OCI-LY1 (cell line): Measurements from ENCODE around the gene NDUFAF2.

Experiments
- H2AFZ ChIP-seq: fragments of 200-600 bp; sonication (generic), shearing (Covaris generic); 2 replicates; pipeline ENCODE4 v1.6.0; 2014; ENCODE audit warnings: antibody characterized with exemption, mild to moderate bottlenecking, low read length
- H3F3A ChIP-seq: fragments of 200-600 bp; sonication (generic), shearing (Covaris generic); 2 replicates; pipeline ENCODE4 v1.6.0; 2014; ENCODE audit warnings: mild to moderate bottlenecking, antibody characterized with exemption, low read length, moderate library complexity; ENCODE audit not compliant: insufficient read depth
- H3K27ac ChIP-seq: fragments of 200-600 bp; sonication (generic); 2 replicates; pipeline ENCODE4 v1.5.1; 2014; ENCODE audit warnings: low read length, mixed run types, mild to moderate bottlenecking, low read depth; ENCODE audit not compliant: poor library complexity, severe bottlenecking
- H3K27me3 ChIP-seq: fragments of 200-600 bp; sonication (generic); 2 replicates; pipeline ENCODE4 v1.6.0; 2014; ENCODE audit warnings: antibody characterized with exemption, mild to moderate bottlenecking, low read length, moderate library complexity; ENCODE audit not compliant: insufficient read depth
- H3K36me3 ChIP-seq: fragments of 200-600 bp; sonication (generic); 2 replicates; pipeline ENCODE4 v1.6.1; 2014; ENCODE audit warnings: mild to moderate bottlenecking, antibody characterized with exemption, low read length, moderate library complexity, mixed read lengths; ENCODE audit not compliant: insufficient read depth
- H3K4me1 ChIP-seq: fragments of 200-600 bp; sonication (generic); 2 replicates; pipeline ENCODE4 v1.5.1; 2014; ENCODE audit warnings: mild to moderate bottlenecking, low read length, moderate library complexity; ENCODE audit not compliant: insufficient read depth, severe bottlenecking
- H3K4me2 ChIP-seq: fragments of 200-600 bp; sonication (generic), shearing (Covaris generic); 2 replicates; pipeline ENCODE4 v1.6.1; 2014; ENCODE audit warnings: low read length
- H3K4me3 ChIP-seq: fragments of 200-600 bp; sonication (generic); 2 replicates; pipeline ENCODE4 v1.5.1; 2014; ENCODE audit warnings: low read length, low read depth, mild to moderate bottlenecking, mixed read lengths; ENCODE audit not compliant: poor library complexity, severe bottlenecking
- H3K79me2 ChIP-seq: fragments of 200-600 bp; shearing (Covaris generic); 2 replicates; pipeline ENCODE4 v1.6.1; 2016; ENCODE audit warnings: mixed run types, low read length, mixed read lengths; ENCODE audit not compliant: insufficient read depth
- H3K9ac ChIP-seq: fragments of 200-600 bp; sonication (generic), shearing (Covaris generic); 2 replicates; pipeline ENCODE4 v1.6.1; 2014; ENCODE audit warnings: mild to moderate bottlenecking, low read length, mixed read lengths
- H3K9me2 ChIP-seq: fragments of 200-600 bp; sonication (generic), shearing (Covaris generic); 2 replicates; pipeline ENCODE4 v1.6.1; 2014; ENCODE audit warnings: low read depth, mild to moderate bottlenecking, low read length, mixed read lengths
- H3K9me3 ChIP-seq: fragments of 200-600 bp; shearing (Covaris generic); 2 replicates; pipeline ENCODE4 v1.6.1; 2014; ENCODE audit warnings: low read length, mixed read lengths
- H4K20me1 ChIP-seq: fragments of 200-600 bp; sonication (generic), shearing (Covaris generic); 2 replicates; pipeline ENCODE4 v1.6.0; 2016; ENCODE audit warnings: mild to moderate bottlenecking, low read length; ENCODE audit not compliant: insufficient read depth
- CTCF ChIP-seq: fragments of 200-600 bp; sonication (generic), shearing (Covaris generic); IDR thresholded peaks from 2 replicates; pipeline ENCODE4 v1.5.1; 2017; ENCODE audit warnings: mild to moderate bottlenecking, antibody characterized with exemption, low read length, moderate library complexity, mixed read lengths
- EZH2 ChIP-seq: fragments of 200-600 bp; sonication (generic), shearing (Covaris generic); IDR thresholded peaks from 2 replicates; pipeline ENCODE4 v1.8.0; 2017; ENCODE audit warnings: borderline replicate concordance, mixed run types, mild to moderate bottlenecking, antibody characterized with exemption, low read length, moderate library complexity, mixed read lengths

Gene NDUFAF2

GRCh38 chr5:61084658-61085057 is 139.7 kb downstream of the NDUFAF2 start:
- no peaks in the 10 kb centered on the region for H3K79me2 ChIP-seq
- H3K9ac ChIP-seq: no peak overlapping the region
- H3K4me1 ChIP-seq: no peaks in the 10 kb centered on the region

GRCh38 chr5:61085885-61086284 is 140.9 kb downstream of the NDUFAF2 start:
- Histone ChIP-seq H3K4me3 (no peak overlapping the region), H3K9ac (no peak overlapping the region), H3K9me3 (no peaks in the 10 kb centered on the region), H3K4me2 (no peak overlapping the region), H2AFZ (no peak overlapping the region), H3K27me3 (no peaks in the 10 kb centered on the region), H3K36me3 (no peaks in the 10 kb centered on the region), H3K27ac (no peak overlapping the region), H3F3A (no peaks in the 10 kb centered on the region), H3K79me2 (no peaks in the 10 kb centered on the region), H3K9me2 (no peaks in the 10 kb centered on the region), H3K4me1 (no peaks in the 10 kb centered on the region), H4K20me1 (no peaks in the 10 kb centered on the region)
- TF ChIP-seq EZH2 (no peak), CTCF (no peak)

More at GRCh38 chr5:61084658-61085057, 139.7 kb downstream of the NDUFAF2 start:
- Histone ChIP-seq H3K27ac (no peak overlapping the region), H3K27me3 (no peaks in the 10 kb centered on the region), H3K4me3 (no peak overlapping the region), H4K20me1 (no peaks in the 10 kb centered on the region), H3K9me3 (no peaks in the 10 kb centered on the region), H3K9me2 (no peaks in the 10 kb centered on the region), H3F3A (no peaks in the 10 kb centered on the region), H2AFZ (no peak overlapping the region), H3K36me3 (no peaks in the 10 kb centered on the region), H3K4me2 (no peak overlapping the region)
- TF ChIP-seq EZH2 (no peak), CTCF (no peak)

GRCh38 chr5:61087921-61088320 is 142.9 kb downstream of the NDUFAF2 start:
- H3K4me1 ChIP-seq: no peaks in the 10 kb centered on the region
- H3K9me2 ChIP-seq: no peaks in the 10 kb centered on the region
- no peaks in the 10 kb centered on the region for H3K36me3 ChIP-seq

More at GRCh38 chr5:61087921-61088320, 142.9 kb downstream of the NDUFAF2 start:
- Histone ChIP-seq H3K27me3 (no peaks in the 10 kb centered on the region), H3K4me2 (no peak overlapping the region), H4K20me1 (no peaks in the 10 kb centered on the region), H3F3A (no peaks in the 10 kb centered on the region), H3K9me3 (no peaks in the 10 kb centered on the region), H3K27ac (no peak overlapping the region), H2AFZ (no peak overlapping the region), H3K9ac (no peak overlapping the region), H3K79me2 (no peaks in the 10 kb centered on the region), H3K4me3 (no peak overlapping the region)
- no peak for TF ChIP-seq EZH2
- no peak for TF ChIP-seq CTCF
